Erythroblast (primary cell): ENCODE data around the gene UBE2G2.

Source experiments
- GATA1 ChIP-seq: IDR thresholded peaks from 2 replicates; pipeline ENCODE4 v1.6.1; 2011; ENCODE audit warnings: low read depth, mild to moderate bottlenecking, control low read depth, low read length, moderate library complexity
- POLR2A ChIP-seq: IDR thresholded peaks from 2 replicates; pipeline ENCODE4 v1.6.1; 2011; ENCODE audit warnings: mild to moderate bottlenecking, low read length

DNA sequence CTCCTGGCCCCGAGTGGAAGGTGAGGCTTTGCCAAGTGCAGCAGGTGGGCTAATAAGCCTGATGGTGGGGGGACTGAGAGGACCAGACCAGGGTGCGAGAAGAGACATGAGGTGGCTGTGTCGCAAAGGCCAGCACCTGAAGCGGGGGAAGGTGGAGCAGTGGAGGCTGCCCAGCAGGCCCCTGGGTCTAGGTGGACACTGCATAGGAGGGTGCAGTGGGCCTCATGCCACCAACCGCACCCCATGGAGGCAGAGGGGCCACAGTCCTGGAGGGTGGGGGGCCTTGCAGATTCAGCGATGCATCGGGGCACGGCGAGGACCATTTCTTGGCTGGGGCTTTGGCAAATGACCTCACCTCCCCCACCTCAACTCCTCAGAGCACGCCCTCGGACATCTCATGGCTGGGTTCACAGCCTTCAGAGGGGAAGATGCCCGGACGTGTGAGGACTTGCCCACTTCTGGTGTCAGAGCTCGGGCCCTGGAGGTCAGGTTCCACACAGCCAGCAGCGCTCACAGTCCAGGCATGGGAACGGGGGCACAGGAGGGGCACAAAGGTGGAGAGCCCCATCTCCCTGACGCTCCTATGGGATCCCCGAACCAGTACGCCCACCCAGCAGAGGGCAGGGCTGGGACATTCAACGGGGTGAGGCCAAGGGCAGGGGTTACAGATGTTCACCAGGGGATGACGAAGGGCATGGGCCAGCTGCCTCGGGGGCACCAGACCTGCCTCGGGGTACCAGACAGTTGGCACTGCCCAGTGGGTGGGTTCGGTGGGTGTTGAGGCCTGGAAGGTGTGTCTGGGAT lies 35.4 kb downstream of the UBE2G2 start:
- TF ChIP-seq POLR2A (no peak), GATA1 (no peak)
